ENCODE data around the gene VPS26A. TPM values are rescaled to one million over a fixed set of nuclear protein-coding genes. Genes with fewer than 3 reads are reported as not detected.
A peak's percentile ranks its signal among the peaks of the same experiment; 100 is the strongest.

The VPS26A gene
- 55.8 TPM for total RNA-seq (ENCODE audit: unreplicated experiment)
- long read RNA-seq, transcript VPS26A-201 (9 exons, 2,697 nt): major isoform, 35 of 40 reads
- long read RNA-seq, partial matches to known transcripts: 3 of 40 reads
- long read RNA-seq, other reads (novel, unspliced or antisense): 2 of 40 reads

- H3K9me3 Mint-ChIP-seq (ENCODE audit: unreplicated experiment): peaks cover 10% of the 10 kb centered on the region
- peaks cover 4% of the 10 kb centered on the region for H3K27me3 Mint-ChIP-seq (ENCODE audit: unreplicated experiment)
- peaks cover 3% of the 10 kb centered on the region for H3K4me1 Mint-ChIP-seq (ENCODE audit: low read depth, unreplicated experiment)
- H3K36me3 Mint-ChIP-seq (ENCODE audit: unreplicated experiment): no peaks in the 10 kb centered on the region
- peak within 1 kb of the TSS; percentile 96 for H3K4me3 Mint-ChIP-seq (ENCODE audit: unreplicated experiment)
- H3K27ac Mint-ChIP-seq (ENCODE audit: unreplicated experiment): peak within 1 kb of the TSS; percentile 85
- DNase-seq: peak; percentile 100
- TF ChIP-seq CTCF (IDR thresholded peaks at IDR 0.05; ENCODE audit: partially characterized antibody, unreplicated experiment): peak; percentile 3
These were observed at the start of gene VPS26A for GRCh38 chr10:69123747-69124562. TSS of gene VPS26A (plus strand) at chr10:69124178. CDS start at chr10:69124278, 100 bp downstream.

GRCh38 chr10:69074532-69074931 lies 49.4 kb upstream of the VPS26A start:
- Mint-ChIP-seq H3K9me3 (ENCODE audit: unreplicated experiment) (peaks cover 5% of the 10 kb centered on the region), H3K36me3 (ENCODE audit: unreplicated experiment) (no peaks in the 10 kb centered on the region), H3K27ac (ENCODE audit: unreplicated experiment) (no peak overlapping the region), H3K4me3 (ENCODE audit: unreplicated experiment) (no peak overlapping the region), H3K4me1 (ENCODE audit: low read depth, unreplicated experiment) (peaks cover 5% of the 10 kb centered on the region), H3K27me3 (ENCODE audit: unreplicated experiment) (peaks cover 5% of the 10 kb centered on the region)
- TF ChIP-seq CTCF (IDR thresholded peaks at IDR 0.05; ENCODE audit: partially characterized antibody, unreplicated experiment): no peak
- no peak for DNase-seq

- no peak for TF ChIP-seq CTCF (IDR thresholded peaks at IDR 0.05; ENCODE audit: partially characterized antibody, unreplicated experiment)
- DNase-seq: no peak
- Mint-ChIP-seq H3K27ac (ENCODE audit: unreplicated experiment) (no peak overlapping the region), H3K27me3 (ENCODE audit: unreplicated experiment) (peaks cover 5% of the 10 kb centered on the region), H3K4me1 (ENCODE audit: low read depth, unreplicated experiment) (peaks cover 5% of the 10 kb centered on the region), H3K9me3 (ENCODE audit: unreplicated experiment) (peaks cover 5% of the 10 kb centered on the region), H3K36me3 (ENCODE audit: unreplicated experiment) (no peaks in the 10 kb centered on the region), H3K4me3 (ENCODE audit: unreplicated experiment) (no peak overlapping the region)
These were observed 48.5 kb upstream of the VPS26A start for GRCh38 chr10:69075431-69075830.

- DNase-seq: no peak
- peaks cover 3% of the 10 kb centered on the region for H3K27me3 Mint-ChIP-seq (ENCODE audit: unreplicated experiment)
- no peak for TF ChIP-seq CTCF (IDR thresholded peaks at IDR 0.05; ENCODE audit: partially characterized antibody, unreplicated experiment)
- H3K4me1 Mint-ChIP-seq (ENCODE audit: low read depth, unreplicated experiment): peaks cover 5% of the 10 kb centered on the region
- no peak overlapping the region for H3K4me3 Mint-ChIP-seq (ENCODE audit: unreplicated experiment)
- H3K36me3 Mint-ChIP-seq (ENCODE audit: unreplicated experiment): no peaks in the 10 kb centered on the region
- peaks cover 3% of the 10 kb centered on the region for H3K9me3 Mint-ChIP-seq (ENCODE audit: unreplicated experiment)
- no peak overlapping the region for H3K27ac Mint-ChIP-seq (ENCODE audit: unreplicated experiment)
These were observed 45.7 kb upstream of the VPS26A start for GRCh38 chr10:69078311-69078710.

GRCh38 chr10:69080226-69080625 lies 43.8 kb upstream of the VPS26A start:
- Mint-ChIP-seq H3K4me3 (ENCODE audit: unreplicated experiment) (no peak overlapping the region), H3K27ac (ENCODE audit: unreplicated experiment) (no peak overlapping the region), H3K4me1 (ENCODE audit: low read depth, unreplicated experiment) (peaks cover 5% of the 10 kb centered on the region), H3K36me3 (ENCODE audit: unreplicated experiment) (no peaks in the 10 kb centered on the region), H3K9me3 (ENCODE audit: unreplicated experiment) (no peaks in the 10 kb centered on the region), H3K27me3 (ENCODE audit: unreplicated experiment) (peaks cover 3% of the 10 kb centered on the region)
- no peak for DNase-seq
- no peak for TF ChIP-seq CTCF (IDR thresholded peaks at IDR 0.05; ENCODE audit: partially characterized antibody, unreplicated experiment)

Data from glutamatergic neuron (in vitro differentiated cells).